ENCODE data around the gene SNX25.
"Not testable (repeated sequence)": the region's sequence is repeated elsewhere in the genome, so short reads cannot be mapped to it uniquely, and the experiment has no call there.

The SNX25 gene

GRCh38 chr4:185235119-185235842, 25.9 kb downstream of the SNX25 start:
- no peak for DNase-seq

- DNase-seq, result no peak
Measured at GRCh38 chr4:185235843-185236503, 26.6 kb downstream of the SNX25 start.

- no peak for DNase-seq
Measured at GRCh38 chr4:185237175-185237574, 27.8 kb downstream of the SNX25 start.

GRCh38 chr4:185238215-185238681, 28.9 kb downstream of the SNX25 start:
- no peak for DNase-seq

- DNase-seq, result no peak
Measured at GRCh38 chr4:185238750-185239149, 29.4 kb downstream of the SNX25 start.

GRCh38 chr4:185240486-185240885, 31.1 kb downstream of the SNX25 start:
- not testable (repeated sequence) for DNase-seq

- DNase-seq, result no peak
Measured at GRCh38 chr4:185242749-185243533, 33.5 kb downstream of the SNX25 start.

- no peak for DNase-seq
Measured at GRCh38 chr4:185243879-185244278, 34.5 kb downstream of the SNX25 start.

GRCh38 chr4:185244763-185245162, 35.4 kb downstream of the SNX25 start:
- no peak for DNase-seq

- no peak for DNase-seq
Measured at GRCh38 chr4:185246453-185246852, 37.1 kb downstream of the SNX25 start.

GRCh38 chr4:185247151-185247550, 37.8 kb downstream of the SNX25 start:
- DNase-seq, result no peak

- no peak for DNase-seq
Measured at GRCh38 chr4:185248393-185249039, 39.1 kb downstream of the SNX25 start.

- DNase-seq, result no peak
Measured at GRCh38 chr4:185249105-185249504, 39.7 kb downstream of the SNX25 start.

GRCh38 chr4:185254434-185254833, 45.0 kb downstream of the SNX25 start:
- DNase-seq, result no peak

GRCh38 chr4:185255868-185256267, 46.5 kb downstream of the SNX25 start:
- DNase-seq, result no peak

GRCh38 chr4:185256446-185256845, 47.0 kb downstream of the SNX25 start:
- DNase-seq, result no peak

- DNase-seq, result peak; percentile 17
Measured at GRCh38 chr4:185257086-185257485, 47.7 kb downstream of the SNX25 start.

- DNase-seq, result no peak
Measured at GRCh38 chr4:185257694-185258093, 48.3 kb downstream of the SNX25 start.

GRCh38 chr4:185258741-185259140, 49.3 kb downstream of the SNX25 start:
- DNase-seq, result not testable (repeated sequence)

GRCh38 chr4:185259719-185260118, 50.3 kb downstream of the SNX25 start:
- DNase-seq, result no peak

GRCh38 chr4:185261946-185262345, 52.5 kb downstream of the SNX25 start:
- no peak for DNase-seq

GRCh38 chr4:185263419-185263818, 54.0 kb downstream of the SNX25 start:
- no peak for DNase-seq

GRCh38 chr4:185265942-185266341, 56.5 kb downstream of the SNX25 start:
- no peak for DNase-seq
